Calu3 (cell line): ENCODE data around the gene KRTAP6-1. TPM values are rescaled to one million over a fixed set of nuclear protein-coding genes. Genes with fewer than 3 reads are reported as not detected.

Source experiments
- BruUV-seq: library from RNA; stranded (reverse); fragments of 400-500 nt; replicated peaks from 2 replicates; lab custom pipeline; 2021; lab: Mats Ljungman, UMichigan
- CTCF ChIA-PET: fragments of 300-600 bp; sonication (Branson Sonifier 250); formaldehyde crosslinking; loops from one replicate; lab custom pipeline; 2022; ENCODE audit warnings: antibody characterized with exemption; lab: Charles Lee
- DNase-seq: peaks from one replicate; pipeline ENCODE4 v3.0.0; 2022
- H3K27ac Mint-ChIP-seq: one replicate; pipeline ENCODE4 v1.8.0; 2022; ENCODE audit warnings: mixed read lengths; ENCODE audit not compliant: unreplicated experiment
- H3K27me3 Mint-ChIP-seq: one replicate; pipeline ENCODE4 v1.8.0; 2022; ENCODE audit warnings: mixed read lengths; ENCODE audit not compliant: unreplicated experiment
- H3K36me3 Mint-ChIP-seq: one replicate; pipeline ENCODE4 v1.8.0; 2022; ENCODE audit warnings: mild to moderate bottlenecking, moderate library complexity, mixed read lengths; ENCODE audit not compliant: insufficient read depth, unreplicated experiment
- H3K4me1 Mint-ChIP-seq: one replicate; pipeline ENCODE4 v1.8.0; 2022; ENCODE audit warnings: mild to moderate bottlenecking, low read depth, mixed read lengths; ENCODE audit not compliant: unreplicated experiment
- H3K4me3 Mint-ChIP-seq: one replicate; pipeline ENCODE4 v1.8.0; 2022; ENCODE audit warnings: mild to moderate bottlenecking, low read depth, moderate library complexity, mixed read lengths; ENCODE audit not compliant: unreplicated experiment
- H3K9me3 Mint-ChIP-seq: one replicate; pipeline ENCODE4 v1.8.0; 2022; ENCODE audit warnings: low read depth, mixed read lengths; ENCODE audit not compliant: unreplicated experiment
- CTCF ChIP-seq: fragments of 200-600 bp; IDR thresholded peaks from one replicate; pipeline ENCODE4 v1.8.0; 2022; ENCODE audit warnings: antibody characterized with exemption; ENCODE audit not compliant: unreplicated experiment
- intact Hi-C: fragments of 100-400 bp; cut with micrococcal nuclease; formaldehyde crosslinking; loops from one replicate; pipeline ENCODE4 v1.10.0; 2022; ENCODE audit not compliant: unreplicated experiment
- total RNA-seq: library from RNA; stranded (reverse); gene quantifications from 2 replicates; pipeline ENCODE4 v1.2.3, GENCODE V29; 2022

The KRTAP6-1 gene
- total RNA-seq, 1 experiment from 2014 or later = not detected

GRCh38 chr21:30582870-30583269 is 30.9 kb downstream of the KRTAP6-1 start:
- H3K4me3 Mint-ChIP-seq = no peak overlapping the region
- no peaks in the 10 kb centered on the region for H3K36me3 Mint-ChIP-seq
- no peak for TF ChIP-seq CTCF
- H3K4me1 Mint-ChIP-seq = no peaks in the 10 kb centered on the region
- H3K9me3 Mint-ChIP-seq = peaks cover 4% of the 10 kb centered on the region
- no peaks in the 10 kb centered on the region for H3K27me3 Mint-ChIP-seq
- intact Hi-C loops = no loop called here
- CTCF ChIA-PET = no interaction called here
- BruUV-seq = no TSS peak
- H3K27ac Mint-ChIP-seq = no peak overlapping the region
- no peak for DNase-seq

GRCh38 chr21:30580132-30580531 is 33.6 kb downstream of the KRTAP6-1 start:
- no peak for TF ChIP-seq CTCF
- Mint-ChIP-seq H3K36me3 (no peaks in the 10 kb centered on the region), H3K9me3 (peaks cover 4% of the 10 kb centered on the region), H3K4me1 (no peaks in the 10 kb centered on the region), H3K4me3 (no peak overlapping the region), H3K27me3 (no peaks in the 10 kb centered on the region), H3K27ac (no peak overlapping the region)
- no peak for DNase-seq
- CTCF ChIA-PET = no interaction called here
- BruUV-seq = no TSS peak
- intact Hi-C loops = no loop called here

- intact Hi-C loops = no loop called here
- Mint-ChIP-seq H3K36me3 (no peaks in the 10 kb centered on the region), H3K9me3 (no peaks in the 10 kb centered on the region), H3K27me3 (no peaks in the 10 kb centered on the region), H3K27ac (no peak overlapping the region), H3K4me3 (no peak overlapping the region), H3K4me1 (no peaks in the 10 kb centered on the region)
- TF ChIP-seq CTCF = no peak
- BruUV-seq = no TSS peak
- no peak for DNase-seq
- CTCF ChIA-PET = no interaction called here
Observed at GRCh38 chr21:30579346-30579745, 34.4 kb downstream of the KRTAP6-1 start.

- Mint-ChIP-seq H3K27ac (no peak overlapping the region), H3K36me3 (no peaks in the 10 kb centered on the region), H3K9me3 (peaks cover 3% of the 10 kb centered on the region), H3K27me3 (no peaks in the 10 kb centered on the region), H3K4me3 (no peak overlapping the region), H3K4me1 (no peaks in the 10 kb centered on the region)
- CTCF ChIA-PET = no interaction called here
- intact Hi-C loops = no loop called here
- TF ChIP-seq CTCF = no peak
- no peak for DNase-seq
- BruUV-seq = no TSS peak
Observed at GRCh38 chr21:30577766-30578165, 36.0 kb downstream of the KRTAP6-1 start.
